ENCODE measurements around the gene PTX4.

PTX4 gene

DNA sequence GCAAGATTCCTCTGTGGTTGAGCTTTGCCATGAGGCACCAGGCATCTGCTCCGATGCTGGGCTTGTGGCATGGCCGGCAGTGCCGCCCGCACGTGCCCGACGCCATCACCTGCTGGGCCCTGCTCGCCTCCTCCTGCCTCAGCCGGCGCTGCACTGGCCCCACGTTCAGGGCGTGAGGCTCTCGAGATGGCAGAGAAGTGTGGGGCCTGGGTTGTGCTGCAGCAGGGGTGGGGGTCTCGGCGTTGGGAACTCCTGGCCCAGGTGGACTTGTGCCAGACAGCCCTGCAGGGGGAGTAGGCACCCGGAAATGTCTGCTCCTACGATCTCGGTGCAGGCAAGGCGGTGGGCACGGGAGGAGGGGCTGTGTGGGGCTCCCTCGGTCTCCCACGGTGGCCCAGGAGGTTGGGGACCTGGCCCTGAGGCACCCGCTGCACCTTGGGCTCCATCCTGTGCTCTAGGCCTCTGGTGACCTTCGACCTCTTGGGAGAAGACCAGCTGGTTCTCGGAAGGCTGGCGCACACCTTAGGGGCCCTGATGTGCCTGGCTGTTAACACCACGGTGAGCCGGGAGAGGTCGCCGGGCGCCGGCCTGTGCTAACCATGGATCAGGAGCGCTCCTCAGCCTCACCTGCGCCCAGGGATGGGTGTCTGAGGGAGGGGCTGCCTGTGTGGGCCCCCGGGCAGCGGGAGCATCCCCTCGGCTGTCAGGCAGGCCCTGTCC lies 17.9 kb upstream of the PTX4 start:
- H3K4me3 ChIP-seq (ENCODE audit: low read depth, low read length), result no peak overlapping the region
- TF ChIP-seq, protein P1, sequence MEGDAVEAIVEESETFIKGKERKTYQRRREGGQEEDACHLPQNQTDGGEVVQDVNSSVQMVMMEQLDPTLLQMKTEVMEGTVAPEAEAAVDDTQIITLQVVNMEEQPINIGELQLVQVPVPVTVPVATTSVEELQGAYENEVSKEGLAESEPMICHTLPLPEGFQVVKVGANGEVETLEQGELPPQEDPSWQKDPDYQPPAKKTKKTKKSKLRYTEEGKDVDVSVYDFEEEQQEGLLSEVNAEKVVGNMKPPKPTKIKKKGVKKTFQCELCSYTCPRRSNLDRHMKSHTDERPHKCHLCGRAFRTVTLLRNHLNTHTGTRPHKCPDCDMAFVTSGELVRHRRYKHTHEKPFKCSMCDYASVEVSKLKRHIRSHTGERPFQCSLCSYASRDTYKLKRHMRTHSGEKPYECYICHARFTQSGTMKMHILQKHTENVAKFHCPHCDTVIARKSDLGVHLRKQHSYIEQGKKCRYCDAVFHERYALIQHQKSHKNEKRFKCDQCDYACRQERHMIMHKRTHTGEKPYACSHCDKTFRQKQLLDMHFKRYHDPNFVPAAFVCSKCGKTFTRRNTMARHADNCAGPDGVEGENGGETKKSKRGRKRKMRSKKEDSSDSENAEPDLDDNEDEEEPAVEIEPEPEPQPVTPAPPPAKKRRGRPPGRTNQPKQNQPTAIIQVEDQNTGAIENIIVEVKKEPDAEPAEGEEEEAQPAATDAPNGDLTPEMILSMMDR (IDR thresholded peaks at IDR 0.05; ENCODE audit: low read depth, low read length, missing control alignments), result no peak
- in situ Hi-C loops (cut with HindIII; ENCODE audit: low sequenced_read_pairs), result no loop called here
- no peak for DNase-seq (ENCODE audit: low read depth)

DNA sequence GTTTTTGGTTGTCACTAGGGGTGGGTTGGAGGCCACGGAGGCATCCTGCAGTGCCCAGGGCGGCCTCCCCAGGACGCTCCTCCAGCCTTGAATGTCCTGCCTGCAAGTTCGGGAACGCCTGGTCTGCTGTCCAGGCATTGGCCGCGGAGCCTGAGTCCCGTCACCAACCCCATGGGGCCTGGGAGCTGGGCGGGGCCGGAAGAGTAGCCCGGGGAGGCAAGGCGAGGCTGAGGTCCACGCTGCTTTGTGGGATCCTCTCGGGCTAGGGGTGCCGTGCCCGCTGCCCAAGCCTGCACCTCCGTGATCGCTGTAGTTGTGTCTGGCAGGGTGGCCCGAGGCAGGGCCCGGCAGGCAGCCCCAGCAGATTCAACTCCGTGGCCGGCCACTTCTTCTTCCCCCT lies 17.2 kb upstream of the PTX4 start:
- in situ Hi-C loops (cut with HindIII; ENCODE audit: low sequenced_read_pairs), result no loop called here
- TF ChIP-seq, protein P1 (IDR thresholded peaks at IDR 0.05; ENCODE audit: low read depth, low read length, missing control alignments), result no peak
- no peak overlapping the region for H3K4me3 ChIP-seq (ENCODE audit: low read depth, low read length)
- no peak for DNase-seq (ENCODE audit: low read depth)

DNA sequence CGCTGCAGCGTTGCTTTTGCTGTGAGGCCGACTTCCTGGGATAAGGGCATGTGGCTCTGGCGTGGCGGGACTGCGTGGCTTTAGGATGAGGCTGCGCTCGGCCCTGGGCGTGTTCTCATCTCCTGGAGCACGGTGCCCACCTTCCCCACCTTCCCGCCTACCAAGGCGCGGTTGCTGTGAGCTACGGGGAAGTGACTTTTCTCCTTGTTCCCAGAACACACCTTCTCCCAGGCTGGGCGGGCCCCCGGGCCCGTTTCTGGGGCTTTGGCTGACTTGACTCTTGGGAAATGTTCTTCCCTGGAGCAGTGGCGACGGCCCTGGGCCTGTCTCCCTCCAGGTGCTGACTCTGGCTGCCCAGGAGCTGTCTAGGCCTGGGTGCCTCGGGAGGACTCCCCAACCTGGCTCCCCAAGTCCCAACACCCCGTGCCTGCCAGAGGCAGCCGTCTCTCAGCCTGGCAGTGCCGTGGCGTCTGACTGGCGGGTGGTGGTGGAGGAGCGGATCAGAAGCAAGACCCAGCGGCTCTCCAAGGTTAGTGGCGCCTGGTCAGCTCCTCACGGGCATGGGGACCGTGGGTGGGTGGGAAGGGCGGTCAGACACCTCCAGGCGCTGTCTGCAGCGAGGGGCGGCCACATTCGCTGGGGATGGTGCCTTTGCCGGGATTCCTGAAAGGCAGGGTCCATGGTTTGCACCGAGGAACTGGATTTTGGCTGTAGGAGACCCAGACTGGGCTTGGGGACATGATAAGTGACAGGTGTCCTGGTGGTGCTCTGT lies 16.5 kb upstream of the PTX4 start:
- DNase-seq (ENCODE audit: low read depth), result no peak
- no peak overlapping the region for H3K4me3 ChIP-seq (ENCODE audit: low read depth, low read length)
- TF ChIP-seq, protein P1 (IDR thresholded peaks at IDR 0.05; ENCODE audit: low read depth, low read length, missing control alignments), result no peak
- in situ Hi-C loops (cut with HindIII; ENCODE audit: low sequenced_read_pairs), result no loop called here

DNA sequence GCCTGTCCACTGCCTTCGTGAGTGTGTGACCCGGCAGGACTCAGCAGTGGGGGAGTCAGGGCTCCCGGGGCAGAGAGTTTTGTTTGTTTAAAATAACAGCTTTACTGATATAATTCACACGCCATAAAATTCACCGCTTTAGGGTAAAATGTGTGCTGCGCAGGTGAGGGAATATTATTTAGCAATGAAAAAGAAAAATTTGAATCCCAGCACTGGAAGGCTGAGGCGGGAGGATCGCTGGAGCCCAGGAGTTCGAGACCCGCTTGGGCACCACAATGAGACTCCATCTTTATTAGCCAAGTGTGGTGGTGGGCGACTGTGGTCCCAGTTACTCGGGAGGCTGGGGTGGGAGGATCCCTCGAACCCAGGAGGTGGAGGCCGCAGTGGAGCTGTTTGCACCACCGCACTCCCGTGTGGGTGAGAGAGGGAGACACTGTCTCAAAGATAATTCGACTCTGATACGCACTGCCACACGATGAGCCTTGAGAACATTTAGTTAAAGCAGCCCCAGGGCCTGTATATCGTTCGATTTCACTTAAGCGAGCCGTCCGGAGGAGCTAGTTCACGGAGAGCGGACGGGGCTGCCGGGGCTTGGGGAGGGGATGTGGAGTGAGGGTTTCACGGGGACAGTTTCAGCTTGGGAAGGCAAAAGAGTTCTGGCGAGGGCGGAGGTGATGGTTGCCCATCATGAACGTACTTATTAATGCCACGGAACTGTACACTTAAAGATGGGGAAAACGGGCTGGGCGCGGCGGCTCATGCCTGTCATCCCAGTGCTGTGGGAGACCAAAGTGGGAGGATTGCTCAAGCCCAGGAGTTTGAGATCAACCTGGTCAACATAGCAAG lies 14.6 kb upstream of the PTX4 start:
- TF ChIP-seq, protein P1 (IDR thresholded peaks at IDR 0.05; ENCODE audit: low read depth, low read length, missing control alignments), result no peak
- no peak for DNase-seq (ENCODE audit: low read depth)
- H3K4me3 ChIP-seq (ENCODE audit: low read depth, low read length), result no peak overlapping the region
- in situ Hi-C loops (cut with HindIII; ENCODE audit: low sequenced_read_pairs), result no loop called here

DNA sequence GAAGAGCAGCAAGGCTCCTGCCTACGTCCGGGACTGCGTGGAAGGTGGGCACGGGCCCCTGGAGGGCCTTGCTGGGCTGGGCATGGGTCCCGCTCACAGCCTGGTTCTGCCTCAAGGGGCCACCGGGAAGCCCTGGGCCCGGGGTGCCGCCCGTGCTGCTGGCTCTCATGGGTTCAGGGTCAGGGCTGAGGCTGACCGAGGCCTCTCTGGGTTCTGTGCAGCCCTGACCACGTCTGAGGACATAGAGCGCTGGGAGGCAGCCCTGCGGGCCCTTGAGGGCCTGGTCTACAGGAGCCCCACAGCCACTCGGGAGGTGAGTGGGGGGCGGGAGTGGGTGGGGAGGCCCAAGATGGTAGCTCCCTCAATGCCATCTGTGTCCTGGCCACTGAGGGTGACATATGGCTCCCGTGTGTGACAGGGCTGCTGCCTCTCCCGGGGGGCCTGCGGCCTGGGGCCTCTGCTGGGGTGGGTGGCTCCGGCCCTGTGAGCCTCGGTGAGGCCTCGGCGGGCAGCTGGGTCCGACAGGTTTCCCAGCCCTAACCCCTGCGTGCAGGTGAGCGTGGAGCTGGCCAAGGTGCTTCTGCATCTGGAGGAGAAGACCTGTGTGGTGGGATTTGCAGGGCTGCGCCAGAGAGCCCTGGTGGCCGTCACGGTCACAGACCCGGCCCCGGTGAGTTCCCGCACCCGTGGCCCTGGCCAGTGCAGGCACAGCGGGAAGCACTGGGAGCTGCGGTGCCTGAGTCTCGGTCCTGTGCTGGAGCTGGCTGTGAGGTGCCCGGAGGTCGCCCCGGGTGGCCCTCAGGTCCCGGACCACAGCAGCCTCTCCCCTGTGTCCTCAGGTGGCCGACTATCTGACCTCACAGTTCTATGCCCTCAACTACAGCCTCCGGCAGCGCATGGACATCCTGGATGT lies 13.6 kb upstream of the PTX4 start:
- H3K4me3 ChIP-seq (ENCODE audit: low read depth, low read length), result no peak overlapping the region
- TF ChIP-seq, protein P1 (IDR thresholded peaks at IDR 0.05; ENCODE audit: low read depth, low read length, missing control alignments), result no peak
- DNase-seq (ENCODE audit: low read depth), result no peak
- in situ Hi-C loops (cut with HindIII; ENCODE audit: low sequenced_read_pairs), result no loop called here
